Lower leg skin (tissue), 4 donors: ENCODE data around the gene ISOC2. TPM values are rescaled to one million over a fixed set of nuclear protein-coding genes. Genes with fewer than 3 reads are reported as not detected.

Experiments used
- DNase-seq, 2 donors: peaks; one replicate each; pipeline ENCODE4 v3.0.0-alpha.2; 2019; ENCODE audit warnings: low spot score in 2 of 2
- H3K4me3 ChIP-seq: fragments of 200-600 bp; sonication (generic); 2 replicates; pipeline ENCODE4 v1.5.1; 2017; ENCODE audit warnings: mild to moderate bottlenecking, low read depth; ENCODE audit not compliant: poor library complexity, severe bottlenecking
- POLR2A ChIP-seq, 2 donors: fragments of 450-650 bp; IDR thresholded peaks; one replicate each; pipeline ENCODE4 v1.6.1; 2016 to 2017; ENCODE audit warnings: antibody characterized with exemption in 2 of 2, mild to moderate bottlenecking in 1 of 2, moderate library complexity in 1 of 2
- WGBS, 2 donors: methylation state at CpG; one replicate each; pipeline ENCODE4 v1.1.5; 2018; 5-methylcytosine and 5-hydroxymethylcytosine counted together
- intact Hi-C: fragments of 100-400 bp; cut with DNase I; formaldehyde crosslinking; loops from one replicate; pipeline ENCODE4 v1.15.0; 2023; ENCODE audit warnings: low total_unique reads
- total RNA-seq, 4 donors: library from RNA; depleted of rRNA; stranded (reverse); fragments of >200 nt; gene quantifications; one replicate each; pipeline ENCODE4 v1.1.0, GENCODE V29; 2016
- TF ChIP-seq, protein P1 (sequence below), 3 donors: fragments of 450-650 bp; IDR thresholded peaks; one replicate each; pipeline ENCODE4 v1.5.1; 2016; ENCODE audit warnings: antibody characterized with exemption in 3 of 3, mild to moderate bottlenecking in 3 of 3, moderate library complexity in 2 of 3

Gene ISOC2
- total RNA-seq, 4 donors from 2014 or later = 31.0 to 73.1 (median 66.4) TPM

DNA sequence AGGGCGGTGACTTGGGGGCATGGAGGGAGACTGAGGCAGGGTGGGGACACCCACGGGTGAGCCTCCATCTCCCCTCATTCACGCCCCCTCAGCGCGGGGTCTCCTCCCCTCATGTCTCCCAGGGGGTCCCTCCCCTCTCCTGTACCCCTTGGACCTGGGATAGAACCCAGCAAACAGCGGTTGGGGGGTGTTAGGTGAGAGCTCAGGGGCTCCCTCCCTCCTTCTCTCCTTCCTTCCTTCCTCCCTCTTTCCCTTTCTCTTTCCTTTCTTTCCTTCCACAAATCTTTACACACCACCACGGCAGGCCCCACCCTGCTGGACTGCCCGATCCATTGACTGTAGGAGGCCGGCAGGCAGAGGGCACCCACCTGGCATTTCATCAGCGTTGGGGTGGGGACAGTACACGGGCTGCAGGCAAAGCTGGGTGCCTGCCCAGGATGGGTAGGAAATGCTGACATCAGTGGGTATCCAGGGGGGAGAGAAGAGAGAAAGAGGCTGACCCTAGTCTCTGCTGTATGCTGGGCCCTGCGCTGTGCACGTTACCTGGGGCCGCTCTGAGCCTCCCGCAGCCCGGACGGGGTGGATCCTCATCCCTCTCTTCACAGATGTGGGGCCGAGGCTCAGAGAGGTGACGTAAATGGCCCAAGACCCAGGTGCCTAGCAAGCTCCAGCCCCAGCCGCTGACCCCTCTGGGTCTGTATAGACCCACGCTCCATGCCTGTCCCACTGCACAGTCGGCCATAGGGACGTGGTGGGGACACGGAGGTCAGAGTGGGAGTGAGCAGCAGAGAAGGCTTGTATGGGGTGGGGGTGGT is 30.3 kb upstream of the ISOC2 start:
- WGBS, 2 donors = 36 to 58% methylated on average over 23 of the region's 24 CpGs
- TF ChIP-seq, protein P1, sequence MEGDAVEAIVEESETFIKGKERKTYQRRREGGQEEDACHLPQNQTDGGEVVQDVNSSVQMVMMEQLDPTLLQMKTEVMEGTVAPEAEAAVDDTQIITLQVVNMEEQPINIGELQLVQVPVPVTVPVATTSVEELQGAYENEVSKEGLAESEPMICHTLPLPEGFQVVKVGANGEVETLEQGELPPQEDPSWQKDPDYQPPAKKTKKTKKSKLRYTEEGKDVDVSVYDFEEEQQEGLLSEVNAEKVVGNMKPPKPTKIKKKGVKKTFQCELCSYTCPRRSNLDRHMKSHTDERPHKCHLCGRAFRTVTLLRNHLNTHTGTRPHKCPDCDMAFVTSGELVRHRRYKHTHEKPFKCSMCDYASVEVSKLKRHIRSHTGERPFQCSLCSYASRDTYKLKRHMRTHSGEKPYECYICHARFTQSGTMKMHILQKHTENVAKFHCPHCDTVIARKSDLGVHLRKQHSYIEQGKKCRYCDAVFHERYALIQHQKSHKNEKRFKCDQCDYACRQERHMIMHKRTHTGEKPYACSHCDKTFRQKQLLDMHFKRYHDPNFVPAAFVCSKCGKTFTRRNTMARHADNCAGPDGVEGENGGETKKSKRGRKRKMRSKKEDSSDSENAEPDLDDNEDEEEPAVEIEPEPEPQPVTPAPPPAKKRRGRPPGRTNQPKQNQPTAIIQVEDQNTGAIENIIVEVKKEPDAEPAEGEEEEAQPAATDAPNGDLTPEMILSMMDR (IDR thresholded peaks at IDR 0.05) = no peak
- no peak for TF ChIP-seq POLR2A (IDR thresholded peaks at IDR 0.05)
- intact Hi-C loops = loop anchor here (10.0 kb wide), 1 partner anchor 347 kb away; the partner anchor contains the start of gene TNNT1
- DNase-seq = no peak
- H3K4me3 ChIP-seq = no peak overlapping the region

DNA sequence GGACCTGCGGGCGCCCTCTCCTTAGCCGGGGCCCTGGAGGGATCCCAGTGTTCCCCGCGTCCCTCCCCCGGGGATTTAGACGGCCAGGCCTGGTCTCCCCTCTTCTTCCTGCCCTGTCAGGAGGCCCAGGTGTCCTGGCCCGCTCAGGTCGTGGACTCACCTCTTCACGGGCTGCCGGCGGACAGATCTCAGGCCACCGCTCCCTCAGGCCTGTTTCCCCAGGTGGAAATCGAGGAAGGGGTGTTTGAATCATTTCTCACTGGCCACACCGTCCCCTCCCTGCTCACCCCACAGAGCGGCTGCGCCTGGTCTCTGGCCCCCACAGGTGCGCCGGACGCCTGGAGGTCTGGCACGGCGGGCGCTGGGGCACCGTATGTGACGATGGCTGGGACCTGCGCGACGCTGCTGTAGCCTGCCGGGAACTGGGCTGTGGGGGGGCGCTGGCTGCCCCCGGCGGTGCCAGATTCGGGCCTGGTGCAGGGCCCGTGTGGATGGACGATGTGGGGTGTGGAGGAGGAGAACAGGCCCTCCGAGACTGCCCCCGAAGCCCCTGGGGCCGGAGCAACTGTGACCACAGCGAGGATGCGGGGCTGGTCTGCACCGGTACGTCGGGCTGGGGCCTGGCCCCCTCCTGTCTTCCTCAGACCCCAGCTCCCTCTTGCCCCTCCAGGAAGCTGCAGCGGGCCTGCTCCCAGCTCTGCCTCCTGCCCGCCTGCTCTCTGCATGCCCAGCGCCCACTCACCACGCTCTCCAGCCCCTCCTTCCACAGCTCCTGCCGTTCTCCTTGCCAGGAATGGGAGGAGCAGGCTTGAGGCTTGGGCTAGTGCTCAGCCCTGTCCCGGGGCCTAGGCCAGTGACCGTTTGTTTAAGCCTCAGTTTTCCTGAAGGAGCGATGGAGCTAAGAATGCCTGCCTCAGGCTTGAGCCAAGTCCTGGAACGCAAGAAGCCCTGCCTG is 29.3 kb upstream of the ISOC2 start:
- intact Hi-C loops = loop anchor here (10.0 kb wide), 1 partner anchor 346 kb away; the partner anchor contains the start of gene TNNT1
- no peak overlapping the region for H3K4me3 ChIP-seq

DNA sequence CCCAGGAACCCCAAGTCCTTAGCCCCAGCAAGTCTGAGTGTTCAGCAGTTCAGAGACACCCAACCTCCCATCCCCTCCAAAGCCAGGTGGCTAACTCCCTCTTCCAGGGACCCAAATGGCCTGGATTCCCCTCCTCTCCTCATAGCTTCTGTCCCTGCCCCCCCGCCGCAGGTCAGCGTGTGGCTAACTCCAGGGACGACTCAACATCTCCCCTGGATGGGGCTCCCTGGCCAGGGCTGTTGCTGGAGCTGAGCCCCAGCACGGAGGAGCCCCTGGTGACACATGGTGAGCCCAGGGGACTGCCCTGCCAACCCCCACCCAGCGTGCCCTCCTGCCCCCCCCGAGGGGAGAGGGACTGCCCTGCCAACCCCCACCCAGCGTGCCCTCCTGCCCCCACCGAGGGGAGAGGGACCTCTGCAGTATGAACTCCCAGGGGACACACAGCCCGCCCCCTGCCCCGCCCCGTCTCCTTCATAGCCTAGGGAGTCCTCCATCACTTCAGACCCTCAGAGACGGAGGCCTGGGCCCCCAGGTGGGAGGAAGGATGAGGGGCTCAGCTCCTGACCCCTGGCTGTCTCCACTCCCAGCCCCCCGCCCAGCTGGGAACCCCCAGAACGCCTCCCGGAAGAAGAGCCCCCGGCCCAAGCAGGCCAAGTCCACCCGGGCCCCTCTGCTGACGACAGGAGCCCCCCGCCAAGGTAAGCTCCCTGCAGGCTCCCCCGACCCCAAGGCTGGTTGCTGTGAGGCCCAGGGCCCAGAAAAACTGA is 28.5 kb upstream of the ISOC2 start:
- no peak for DNase-seq
- intact Hi-C loops = loop anchor here (10.0 kb wide), 1 partner anchor 345 kb away; the partner anchor contains the start of gene TNNT1
- 72 to 84% methylated on average over 9 to 18 of the region's 21 CpGs for WGBS, 2 donors
- no peak overlapping the region for H3K4me3 ChIP-seq
- TF ChIP-seq, protein P1 (IDR thresholded peaks at IDR 0.05) = no peak
- TF ChIP-seq POLR2A (IDR thresholded peaks at IDR 0.05) = no peak

More for the DNA sequence above, 29.3 kb upstream of the ISOC2 start:
- no peak for DNase-seq
- no peak for TF ChIP-seq POLR2A (IDR thresholded peaks at IDR 0.05)
- TF ChIP-seq, protein P1 (IDR thresholded peaks at IDR 0.05) = no peak
- WGBS, 2 donors = 68 to 75% methylated on average over 21 to 49 of the region's 52 CpGs

DNA sequence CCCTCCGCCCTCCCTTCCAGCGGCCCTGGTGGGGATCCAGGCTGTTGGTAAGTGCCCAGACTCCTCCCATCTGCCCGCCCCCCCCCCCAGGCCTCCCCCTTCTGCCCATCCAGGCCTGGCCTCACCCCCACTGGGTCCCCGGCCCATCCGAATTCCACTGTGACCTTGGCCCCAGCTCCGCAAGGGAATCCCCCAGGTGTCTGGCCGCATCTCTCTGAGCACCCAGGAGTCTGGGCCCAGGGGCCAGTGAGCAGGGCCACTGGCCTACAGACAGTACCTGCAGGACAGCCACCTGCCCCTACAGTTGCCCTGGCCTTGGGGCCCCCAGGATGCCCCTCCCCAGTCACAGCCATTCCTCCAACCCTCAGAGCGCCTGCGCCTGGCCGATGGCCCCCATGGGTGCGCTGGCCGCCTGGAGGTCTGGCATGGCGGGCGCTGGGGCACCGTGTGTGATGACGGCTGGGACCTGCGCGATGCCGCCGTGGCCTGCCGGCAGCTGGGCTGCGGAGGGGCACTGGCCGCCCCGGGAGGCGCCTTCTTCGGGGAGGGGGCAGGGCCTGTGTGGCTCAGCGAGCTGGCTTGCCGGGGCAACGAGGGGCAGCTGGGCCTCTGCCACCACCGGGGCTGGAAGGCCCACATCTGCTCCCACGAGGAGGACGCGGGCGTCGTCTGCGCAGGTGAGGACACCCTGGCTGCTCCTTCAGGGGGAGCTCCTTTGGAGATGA is 27.7 kb upstream of the ISOC2 start:
- no peak overlapping the region for H3K4me3 ChIP-seq
- intact Hi-C loops = no loop called here
- DNase-seq = no peak
- TF ChIP-seq POLR2A (IDR thresholded peaks at IDR 0.05) = no peak
- TF ChIP-seq, protein P1 (IDR thresholded peaks at IDR 0.05) = no peak
- 46 to 61% methylated on average over 4 to 32 of the region's 36 CpGs for WGBS, 2 donors
